HFF-Myc (cell line): ENCODE data around the gene CIB4.

Experiments
- DNase-seq: peaks from one replicate; pipeline ENCODE4 v3.0.0-alpha.2; 2011; ENCODE audit warnings: low read depth; ENCODE audit errors: extremely low read depth
- H3K4me3 ChIP-seq: replicated peaks from 2 replicates; pipeline ENCODE4 v1.5.1; 2011; ENCODE audit warnings: low read depth, mild to moderate bottlenecking, control low read depth, low read length
- CTCF ChIP-seq: IDR thresholded peaks from 2 replicates; pipeline ENCODE4 v1.5.1; 2012; ENCODE audit warnings: mild to moderate bottlenecking, low read depth, low read length, control low read depth; ENCODE audit errors: missing control alignments

Gene CIB4

GRCh38 chr2:26576565-26577441 lies 64.4 kb downstream of the CIB4 start:
- no peak overlapping the region for H3K4me3 ChIP-seq
- no peak for TF ChIP-seq CTCF
- DNase-seq = no peak

GRCh38 chr2:26575836-26576564 lies 65.2 kb downstream of the CIB4 start:
- H3K4me3 ChIP-seq = no peak overlapping the region
- no peak for TF ChIP-seq CTCF
- DNase-seq = no peak

- no peak for TF ChIP-seq CTCF
- no peak overlapping the region for H3K4me3 ChIP-seq
- DNase-seq = no peak
Observed at GRCh38 chr2:26574900-26575560, 66.1 kb downstream of the CIB4 start.

- no peak for TF ChIP-seq CTCF
- H3K4me3 ChIP-seq = no peak overlapping the region
- no peak for DNase-seq
Observed at GRCh38 chr2:26574066-26574899, 66.9 kb downstream of the CIB4 start.

GRCh38 chr2:26573241-26573925 lies 67.8 kb downstream of the CIB4 start:
- TF ChIP-seq CTCF = no peak
- DNase-seq = no peak
- no peak overlapping the region for H3K4me3 ChIP-seq
